K562 (cell line): Measurements from ENCODE around the gene OR51L1. TPM values are rescaled to one million over a fixed set of nuclear protein-coding genes. Genes with fewer than 3 reads are reported as not detected.
A peak's percentile ranks its signal among the peaks of the same experiment; 100 is the strongest.

Experiments
- ARID1B ChIP-seq: fragments of 450-650 bp; IDR thresholded peaks from 2 replicates; pipeline ENCODE4 v1.6.1; 2016; ENCODE audit warnings: antibody characterized with exemption, mild to moderate bottlenecking, inconsistent platforms
- CHCHD3 ChIP-seq: fragments of 250-450 bp; sonication (Bioruptor Pico); IDR thresholded peaks from 2 replicates; pipeline ENCODE4 v2.1.2; 2022; ENCODE audit warnings: mild to moderate bottlenecking
- JUNB ChIP-seq: fragments of 450-650 bp; formaldehyde crosslinking; conservative IDR thresholded peaks from 2 replicates; pipeline ENCODE4 v1.4.0; 2020; ENCODE audit warnings: mild to moderate bottlenecking
- JUND ChIP-seq, 2 experiments: IDR thresholded peaks; 2 replicates in 1 of 2; 3 replicates in 1 of 2; pipeline ENCODE4 v1.6.1; 2011; ENCODE audit warnings: borderline replicate concordance in 2 of 2, low read depth in 2 of 2, low read length in 2 of 2, improper control_type of control experiment in 1 of 2, missing biosample characterization in 1 of 2, missing genetic modification characterization in 1 of 2, missing genetic modification reagents in 1 of 2
- MAFF ChIP-seq: IDR thresholded peaks from 2 replicates; pipeline ENCODE4 v1.6.1; 2012; ENCODE audit warnings: low read length, improper control_type of control experiment
- NELFE ChIP-seq: IDR thresholded peaks from 2 replicates; pipeline ENCODE4 v1.6.1; 2011; ENCODE audit warnings: mild to moderate bottlenecking; ENCODE audit not compliant: insufficient read depth, insufficient read length
- PML ChIP-seq: IDR thresholded peaks from 2 replicates; pipeline ENCODE4 v1.6.1; 2012; ENCODE audit warnings: low read length, inconsistent platforms
- SMAD4 ChIP-seq: fragments of 250-450 bp; sonication (Bioruptor Pico); conservative IDR thresholded peaks from 2 replicates; pipeline ENCODE4 v1.8.0; 2021; ENCODE audit warnings: inconsistent platforms, mild to moderate bottlenecking, moderate library complexity
- ZNF165 ChIP-seq: fragments of 250-450 bp; sonication (Bioruptor Pico); IDR thresholded peaks from 2 replicates; pipeline ENCODE4 v1.4.0; 2020; ENCODE audit warnings: borderline replicate concordance
- ZNF23 ChIP-seq: fragments of 250-450 bp; sonication (Bioruptor Pico); IDR thresholded peaks from 2 replicates; pipeline ENCODE4 v1.4.0; 2020; ENCODE audit warnings: mild to moderate bottlenecking
- ZNF316 ChIP-seq: fragments of 450-650 bp; IDR thresholded peaks from 2 replicates; pipeline ENCODE4 v1.6.1; 2016
- polyA plus RNA-seq, 8 experiments: library from polyadenylated mRNA; depleted of rRNA in 4 of 8; stranded (reverse) in 5 of 8; unstranded in 3 of 8; fragments of >200 nt; fragmentation: Nextera tagmentation in 2 of 8; fragmentation: Illumina TruSeq in 1 of 8; extraction: Ambion mirVana in 2 of 8; extraction: Trizol in 1 of 8; gene quantifications; 2 replicates each; pipeline versions ENCODE4 v1.2.1 to v1.2.3, GENCODE V29; 2011 to 2014; ENCODE audit warnings: inconsistent platforms in 1 of 8, missing spikeins in 1 of 8
- total RNA-seq, 7 experiments: library from RNA; depleted of rRNA in 6 of 7; stranded (reverse); fragments of >200 nt in 6 of 7; fragmentation: Illumina TruSeq in 2 of 7; extraction: Trizol in 2 of 7; gene quantifications; 2 replicates each; pipeline versions ENCODE4 v1.2.1 to v1.2.3, GENCODE V29; 2011 to 2021; ENCODE audit warnings: low replicate concordance in 1 of 7
- TF ChIP-seq, protein P1 (sequence below): fragments of 250-450 bp; sonication (Bioruptor Pico); IDR thresholded peaks from 2 replicates; pipeline ENCODE4 v1.5.0; 2021; ENCODE audit warnings: mild to moderate bottlenecking, borderline replicate concordance

The OR51L1 gene
- total and polyA plus RNA-seq, 9 of the 15 experiments (the other 6 are each of a cell fraction or from before 2014, with no cell fraction given) = not detected

DNA sequence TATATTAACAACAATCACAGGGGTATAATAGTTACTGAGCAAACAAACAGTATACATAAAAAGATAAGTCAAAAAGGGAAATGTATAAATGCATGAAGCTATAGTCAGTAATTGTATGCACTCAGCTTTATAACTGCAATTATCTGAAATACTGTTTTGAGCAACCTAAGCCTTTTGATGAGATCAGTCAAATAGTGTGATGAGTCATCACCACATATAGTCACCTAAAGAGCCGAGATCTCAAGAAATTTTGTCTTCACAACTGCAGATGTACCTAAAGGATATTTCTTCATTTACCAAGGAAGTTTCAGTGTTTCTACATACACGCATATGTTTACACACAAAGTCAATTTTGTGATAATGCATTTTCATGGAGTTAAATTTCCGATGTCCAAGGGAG is 33.8 kb upstream of the OR51L1 start (continued):
- TF ChIP-seq CHCHD3 = no peak
- peak; percentile 63 for TF ChIP-seq JUND (IDR thresholded peaks at IDR 0.05; ENCODE audit: borderline replicate concordance, low read depth, low read length)
- TF ChIP-seq JUND (tag; IDR thresholded peaks at IDR 0.05; ENCODE audit: borderline replicate concordance, low read depth, low read length) = peak; percentile 86; the same call in 2 of the 3 replicates
- no peak for TF ChIP-seq ZNF165 (CRISPR knock-in tag)
- TF ChIP-seq NELFE = no peak
- TF ChIP-seq PML = no peak
- TF ChIP-seq ZNF316 = 0 out of 2 replicates have a peak, but pooled peaks have one; percentile 17
- no peak for TF ChIP-seq ARID1B
- 0 out of 2 replicates have a peak, but pooled peaks have one; percentile 14 for TF ChIP-seq MAFF
- TF ChIP-seq, protein P1, sequence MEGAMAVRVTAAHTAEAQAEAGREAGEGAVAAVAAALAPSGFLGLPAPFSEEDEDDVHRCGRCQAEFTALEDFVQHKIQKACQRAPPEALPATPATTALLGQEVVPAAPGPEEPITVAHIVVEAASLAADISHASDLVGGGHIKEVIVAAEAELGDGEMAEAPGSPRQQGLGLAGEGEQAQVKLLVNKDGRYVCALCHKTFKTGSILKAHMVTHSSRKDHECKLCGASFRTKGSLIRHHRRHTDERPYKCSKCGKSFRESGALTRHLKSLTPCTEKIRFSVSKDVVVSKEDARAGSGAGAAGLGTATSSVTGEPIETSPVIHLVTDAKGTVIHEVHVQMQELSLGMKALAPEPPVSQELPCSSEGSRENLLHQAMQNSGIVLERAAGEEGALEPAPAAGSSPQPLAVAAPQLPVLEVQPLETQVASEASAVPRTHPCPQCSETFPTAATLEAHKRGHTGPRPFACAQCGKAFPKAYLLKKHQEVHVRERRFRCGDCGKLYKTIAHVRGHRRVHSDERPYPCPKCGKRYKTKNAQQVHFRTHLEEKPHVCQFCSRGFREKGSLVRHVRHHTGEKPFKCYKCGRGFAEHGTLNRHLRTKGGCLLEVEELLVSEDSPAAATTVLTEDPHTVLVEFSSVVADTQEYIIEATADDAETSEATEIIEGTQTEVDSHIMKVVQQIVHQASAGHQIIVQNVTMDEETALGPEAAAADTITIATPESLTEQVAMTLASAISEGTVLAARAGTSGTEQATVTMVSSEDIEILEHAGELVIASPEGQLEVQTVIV = no peak
- peak; percentile 64; the same call in 1 of the 2 replicates for TF ChIP-seq JUNB
- TF ChIP-seq SMAD4 (CRISPR knock-in tag) = no peak
- TF ChIP-seq ZNF23 (CRISPR knock-in tag) = no peak
